GM10847 (cell line): ENCODE measurements around the gene MYO18B.

Experiments
- POLR2A ChIP-seq: IDR thresholded peaks from 2 replicates; pipeline ENCODE4 v1.6.1; 2011; ENCODE audit not compliant: insufficient read length; ENCODE audit errors: extremely low read depth

MYO18B gene

GRCh38 chr22:26053737-26054316 lies 311.8 kb downstream of the MYO18B start:
- TF ChIP-seq POLR2A = no peak

GRCh38 chr22:26054841-26055605 lies 313.0 kb downstream of the MYO18B start:
- no peak for TF ChIP-seq POLR2A

- no peak for TF ChIP-seq POLR2A
Measured at GRCh38 chr22:26055693-26056092, 313.7 kb downstream of the MYO18B start.

GRCh38 chr22:26056455-26057200 lies 314.6 kb downstream of the MYO18B start:
- no peak for TF ChIP-seq POLR2A

- no peak for TF ChIP-seq POLR2A
Measured at GRCh38 chr22:26057731-26058130, 315.7 kb downstream of the MYO18B start.

- TF ChIP-seq POLR2A = no peak
Measured at GRCh38 chr22:26064048-26064447, 322.1 kb downstream of the MYO18B start.

- TF ChIP-seq POLR2A = no peak
Measured at GRCh38 chr22:26065847-26066246, 323.9 kb downstream of the MYO18B start.

GRCh38 chr22:26066534-26066933 lies 324.5 kb downstream of the MYO18B start:
- no peak for TF ChIP-seq POLR2A

GRCh38 chr22:26068571-26068970 lies 326.6 kb downstream of the MYO18B start:
- no peak for TF ChIP-seq POLR2A

- TF ChIP-seq POLR2A = no peak
Measured at GRCh38 chr22:26072621-26073020, 330.6 kb downstream of the MYO18B start.

GRCh38 chr22:26075251-26075650 lies 333.3 kb downstream of the MYO18B start:
- TF ChIP-seq POLR2A = no peak

- TF ChIP-seq POLR2A = no peak
Measured at GRCh38 chr22:26079009-26079408, 337.0 kb downstream of the MYO18B start.
